Measurements from ENCODE around the gene C7orf25.

- TF ChIP-seq FOXA1 (IDR thresholded peaks at IDR 0.05) (no peak), SP1 (IDR thresholded peaks at IDR 0.05) (no peak), FOXM1 (IDR thresholded peaks at IDR 0.05; ENCODE audit: borderline replicate concordance) (no peak), PKNOX1 (IDR thresholded peaks at IDR 0.05) (no peak), TARDBP (IDR thresholded peaks at IDR 0.05) (no peak), ELF4 (IDR thresholded peaks at IDR 0.05) (no peak), LEF1 (IDR thresholded peaks at IDR 0.05; ENCODE audit: borderline replicate concordance) (no peak), ZNF384 (IDR thresholded peaks at IDR 0.05) (no peak)
These were observed 38.5 kb upstream of the C7orf25 start for GRCh38 chr7:42950417-42950816.

Data from HEK293T (cell line).